ENCODE results near the gene GPR37L1. TPM values are rescaled to one million over a fixed set of nuclear protein-coding genes. Genes with fewer than 3 reads are reported as not detected.

The GPR37L1 gene
- under 0.01 TPM in 1 of 2 replicates, not detected in the other for total RNA-seq

GRCh38 chr1:202122639-202123335 is at the start of gene GPR37L1:
Gene GPR37L1 (plus strand): TSS chr1:202122917. CDS start chr1:202122964, 47 bp downstream.

GRCh38 chr1:202144402-202145067 is 21.8 kb downstream of the GPR37L1 start, which contains the start of gene ARL8A:
Gene ARL8A (minus strand): TSS chr1:202144737. CDS start chr1:202144572, 165 bp downstream.

GRCh38 chr1:202160377-202160940 is 37.7 kb downstream of the GPR37L1 start, which contains the start of gene PTPN7:
Gene PTPN7 (minus strand): TSS chr1:202160602. CDS start chr1:202159402, 1,200 bp downstream.

Small RNA genes within 50 kb of the gene (small RNA-seq; reads per million reads assigned to genes)
- gene CRIP1P3: not detected

Other genes with a start within 250 kb of the GPR37L1 start
- 21.0 and 21.7 TPM in 2 replicates for gene SHISA4, start 234.0 kb upstream of the GPR37L1 start, total RNA-seq
- 1.4 and 3.5 TPM in 2 replicates for gene LMOD1, start 176.4 kb upstream of the GPR37L1 start, total RNA-seq
- 55.0 and 57.4 TPM in 2 replicates for gene TIMM17A, start 167.4 kb upstream of the GPR37L1 start, total RNA-seq
- 64.0 and 64.6 TPM in 2 replicates for gene RNPEP, start 140.3 kb upstream of the GPR37L1 start, total RNA-seq
- gene ELF3, start 112.3 kb upstream of the GPR37L1 start, total RNA-seq: 0.13 and 0.32 TPM in 2 replicates
- 15.9 and 16.1 TPM in 2 replicates for gene ARL8A, start 21.8 kb downstream of the GPR37L1 start, total RNA-seq
- gene PTPN7, start 37.7 kb downstream of the GPR37L1 start, total RNA-seq: not detected in 2 replicates
- gene LGR6, start 70.9 kb downstream of the GPR37L1 start, total RNA-seq: under 0.01 TPM in 1 of 2 replicates, not detected in the other
- 11.4 and 19.5 TPM in 2 replicates for gene UBE2T, start 219.0 kb downstream of the GPR37L1 start, total RNA-seq
- gene PPP1R12B, start 225.8 kb downstream of the GPR37L1 start, total RNA-seq: 58.9 and 75.5 TPM in 2 replicates

Data from articular chondrocyte of knee joint (primary cell).